Duodenal mucosa (tissue), 2 donors: ENCODE measurements around the gene CACNA2D3.

Experiments
- H3K27ac ChIP-seq: one replicate; pipeline ENCODE4 v1.7.0; 2013; ENCODE audit warnings: low read depth, low read length
- H3K27me3 ChIP-seq, 2 donors: one replicate each; pipeline ENCODE4 v1.7.0; 2013; ENCODE audit warnings: low read length in 2 of 2, control low read depth in 1 of 2; ENCODE audit not compliant: insufficient read depth in 2 of 2, control insufficient read depth in 1 of 2
- H3K36me3 ChIP-seq, 2 donors: one replicate each; pipeline ENCODE4 v1.7.0; 2013; ENCODE audit warnings: low read length in 2 of 2, control low read depth in 1 of 2; ENCODE audit not compliant: insufficient read depth in 2 of 2, control insufficient read depth in 1 of 2
- H3K4me1 ChIP-seq, 2 donors: one replicate each; pipeline ENCODE4 v1.7.0; 2013; ENCODE audit warnings: low read length in 2 of 2, control low read depth in 1 of 2; ENCODE audit not compliant: insufficient read depth in 2 of 2, control insufficient read depth in 1 of 2
- H3K4me3 ChIP-seq, 2 donors: one replicate each; pipeline ENCODE4 v1.7.0; 2013; ENCODE audit warnings: low read length in 2 of 2, low read depth in 1 of 2
- H3K9ac ChIP-seq, 2 donors: one replicate each; pipeline ENCODE4 v1.7.0; 2013; ENCODE audit warnings: low read length in 2 of 2, low read depth in 1 of 2
- H3K9me3 ChIP-seq, 2 donors: one replicate each; pipeline ENCODE4 v1.7.0; 2013; ENCODE audit warnings: low read length in 2 of 2, control low read depth in 1 of 2; ENCODE audit not compliant: control insufficient read depth in 1 of 2

The CACNA2D3 gene

DNA sequence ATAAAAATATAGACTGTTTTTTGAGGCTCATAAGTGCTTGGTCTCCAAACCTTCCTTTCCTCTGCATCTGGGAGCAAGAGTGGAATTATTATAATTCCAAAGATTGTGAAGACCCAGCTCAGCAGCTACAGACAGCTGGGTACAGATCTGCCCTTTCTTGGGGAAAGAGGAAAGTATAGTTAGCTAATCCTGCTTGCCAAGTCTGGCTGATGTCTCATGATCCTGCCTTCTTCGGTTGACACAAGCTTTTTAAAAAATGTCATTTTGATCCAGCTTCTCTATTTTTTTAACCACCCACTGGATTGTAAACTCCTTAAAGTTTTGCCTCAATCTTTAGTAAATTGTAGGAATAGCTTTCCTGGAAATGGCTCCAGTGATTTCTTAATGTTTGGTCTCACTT lies 624.4 kb downstream of the CACNA2D3 start:
- Histone ChIP-seq H3K36me3 (no peaks in the 10 kb centered on the region), H3K9ac (no peak overlapping the region), H3K27me3 (no peaks in the 10 kb centered on the region), H3K27ac (no peak overlapping the region), H3K4me3 (no peak overlapping the region), H3K4me1 (no peaks in the 10 kb centered on the region), H3K9me3 (no peaks in the 10 kb centered on the region)

DNA sequence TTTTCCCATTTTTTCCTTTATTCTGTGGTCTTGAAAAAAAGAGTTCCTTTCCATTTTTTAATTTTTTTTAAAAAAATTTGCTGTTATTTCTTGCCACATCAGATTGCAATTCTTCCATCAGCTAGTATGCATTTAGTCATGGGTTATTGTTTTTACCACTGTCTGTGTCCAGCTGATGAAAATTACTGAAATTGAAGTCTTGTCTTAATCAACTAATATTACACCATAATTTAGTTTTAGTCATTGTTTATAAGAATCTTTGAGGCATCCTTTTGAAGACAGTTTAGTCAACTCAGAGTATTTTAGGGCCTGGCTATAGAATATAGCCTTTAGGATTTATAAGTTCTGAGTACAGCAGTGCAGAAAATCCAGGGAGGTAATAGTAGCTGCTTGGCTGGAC lies 633.4 kb downstream of the CACNA2D3 start:
- no peaks in the 10 kb centered on the region for H3K27me3 ChIP-seq
- H3K9ac ChIP-seq: no peak overlapping the region
- no peak overlapping the region for H3K27ac ChIP-seq
- H3K4me1 ChIP-seq: no peaks in the 10 kb centered on the region
- H3K9me3 ChIP-seq: no peaks in the 10 kb centered on the region
- H3K36me3 ChIP-seq: no peaks in the 10 kb centered on the region
- H3K4me3 ChIP-seq: no peak overlapping the region

DNA sequence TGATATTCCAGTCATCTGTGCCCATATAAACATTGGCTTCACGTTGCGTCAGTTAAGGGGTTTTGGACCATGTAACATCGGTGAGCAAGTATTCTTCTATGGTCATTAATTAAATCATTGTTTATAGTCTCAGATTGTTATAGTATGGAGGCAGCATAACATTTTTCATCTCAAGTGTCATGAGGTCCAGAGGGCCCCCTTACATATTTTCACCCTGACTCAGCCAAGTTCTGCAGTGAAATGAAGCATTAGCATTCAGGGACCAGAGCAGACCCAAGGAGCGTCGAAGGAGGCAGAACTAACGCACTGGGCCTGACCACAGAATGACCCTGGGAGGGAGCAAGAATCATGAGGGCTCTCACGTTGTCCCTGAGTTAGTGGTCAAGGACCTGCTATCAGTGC lies 634.0 kb downstream of the CACNA2D3 start:
- H3K27ac ChIP-seq: no peak overlapping the region
- H3K4me1 ChIP-seq: no peaks in the 10 kb centered on the region
- H3K4me3 ChIP-seq: no peak overlapping the region
- H3K27me3 ChIP-seq: no peaks in the 10 kb centered on the region
- no peak overlapping the region for H3K9ac ChIP-seq
- no peaks in the 10 kb centered on the region for H3K9me3 ChIP-seq
- no peaks in the 10 kb centered on the region for H3K36me3 ChIP-seq

DNA sequence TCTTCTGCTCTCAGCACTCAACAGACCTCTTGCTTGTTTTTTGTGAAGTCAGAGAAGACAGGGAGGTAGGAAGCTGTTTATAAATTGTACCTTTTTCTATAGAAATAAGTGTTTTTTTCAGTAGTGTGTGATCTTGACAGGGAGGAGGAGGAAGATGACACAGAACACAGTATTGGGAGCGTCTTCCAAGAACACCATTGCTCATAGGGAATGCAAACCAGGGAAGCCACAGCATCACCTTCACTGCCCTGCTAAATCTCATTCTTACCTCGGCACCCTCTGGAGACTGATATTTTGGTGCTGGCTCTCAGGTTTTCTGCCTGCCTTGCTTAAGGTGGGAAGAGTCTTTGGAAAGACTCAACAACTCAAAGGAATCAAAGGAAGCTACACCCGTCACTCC lies 636.1 kb downstream of the CACNA2D3 start:
- Histone ChIP-seq H3K27ac (no peak overlapping the region), H3K9me3 (no peaks in the 10 kb centered on the region), H3K36me3 (no peaks in the 10 kb centered on the region), H3K4me1 (no peaks in the 10 kb centered on the region), H3K27me3 (no peaks in the 10 kb centered on the region), H3K9ac (no peak overlapping the region), H3K4me3 (no peak overlapping the region)

DNA sequence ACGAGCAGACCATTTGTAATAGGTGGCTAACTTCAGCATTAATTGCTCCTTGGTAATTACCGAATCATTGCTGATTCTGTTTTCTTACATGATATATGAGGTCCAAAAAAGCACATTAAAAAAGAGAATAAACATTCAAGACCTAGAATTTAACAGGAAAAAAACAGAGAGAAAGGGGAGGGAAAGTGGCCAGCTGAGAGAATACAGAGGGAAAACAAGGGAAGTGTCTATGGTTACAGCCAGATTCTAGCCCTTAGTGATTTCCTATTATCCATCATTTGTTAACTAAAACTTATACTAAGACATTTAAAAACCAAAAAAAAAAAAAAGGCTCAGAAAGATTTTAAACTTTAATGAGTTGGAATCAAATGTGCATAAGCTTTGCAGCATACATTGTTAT lies 636.8 kb downstream of the CACNA2D3 start:
- Histone ChIP-seq H3K27ac (no peak overlapping the region), H3K4me1 (no peaks in the 10 kb centered on the region), H3K27me3 (no peaks in the 10 kb centered on the region), H3K9me3 (no peaks in the 10 kb centered on the region), H3K4me3 (no peak overlapping the region), H3K9ac (no peak overlapping the region), H3K36me3 (no peaks in the 10 kb centered on the region)

DNA sequence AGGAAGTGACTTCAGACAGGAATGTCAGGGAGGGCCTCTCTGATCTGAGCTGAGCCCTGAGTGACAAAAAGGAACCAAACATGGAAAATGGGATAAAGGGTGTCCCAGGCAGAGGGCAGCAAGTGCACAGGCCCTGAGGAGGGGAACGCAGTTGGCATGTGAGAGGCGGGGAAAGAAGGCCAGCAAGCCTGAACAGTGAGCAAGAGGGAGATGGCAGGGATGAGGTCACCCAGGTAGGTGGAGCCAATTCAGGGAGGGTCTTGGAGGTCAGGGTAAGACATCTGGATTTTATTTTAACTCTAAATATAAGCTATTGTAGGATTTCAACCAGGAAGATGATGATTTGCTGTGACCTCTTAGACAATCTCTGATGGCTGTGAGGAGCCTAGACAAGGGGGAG lies 637.8 kb downstream of the CACNA2D3 start:
- no peaks in the 10 kb centered on the region for H3K4me1 ChIP-seq
- H3K27ac ChIP-seq: no peak overlapping the region
- H3K4me3 ChIP-seq: no peak overlapping the region
- no peaks in the 10 kb centered on the region for H3K27me3 ChIP-seq
- no peaks in the 10 kb centered on the region for H3K9me3 ChIP-seq
- H3K9ac ChIP-seq: no peak overlapping the region
- no peaks in the 10 kb centered on the region for H3K36me3 ChIP-seq

DNA sequence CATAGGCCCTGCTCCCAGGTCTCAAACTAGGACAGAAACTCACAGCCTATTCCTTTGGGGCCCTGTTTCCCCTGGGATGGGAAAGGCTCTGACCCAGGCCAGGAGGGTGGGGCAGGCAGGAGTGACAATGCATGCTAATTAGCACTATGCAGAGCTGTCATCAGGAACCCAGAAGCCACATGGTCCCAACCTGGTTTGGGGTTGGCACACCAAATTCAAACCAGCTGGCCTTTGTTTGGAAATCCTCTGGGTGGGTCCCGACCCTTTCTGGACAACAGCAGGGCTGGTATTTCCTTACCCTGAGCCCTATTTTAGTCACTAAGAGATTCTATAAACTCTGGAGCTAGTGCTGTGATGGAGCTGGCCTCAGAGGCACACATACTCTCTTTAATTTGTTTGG lies 639.3 kb downstream of the CACNA2D3 start:
- no peaks in the 10 kb centered on the region for H3K36me3 ChIP-seq
- H3K4me1 ChIP-seq: no peaks in the 10 kb centered on the region
- no peak overlapping the region for H3K9ac ChIP-seq
- no peaks in the 10 kb centered on the region for H3K27me3 ChIP-seq
- no peak overlapping the region for H3K4me3 ChIP-seq
- H3K9me3 ChIP-seq: no peaks in the 10 kb centered on the region
- no peak overlapping the region for H3K27ac ChIP-seq

DNA sequence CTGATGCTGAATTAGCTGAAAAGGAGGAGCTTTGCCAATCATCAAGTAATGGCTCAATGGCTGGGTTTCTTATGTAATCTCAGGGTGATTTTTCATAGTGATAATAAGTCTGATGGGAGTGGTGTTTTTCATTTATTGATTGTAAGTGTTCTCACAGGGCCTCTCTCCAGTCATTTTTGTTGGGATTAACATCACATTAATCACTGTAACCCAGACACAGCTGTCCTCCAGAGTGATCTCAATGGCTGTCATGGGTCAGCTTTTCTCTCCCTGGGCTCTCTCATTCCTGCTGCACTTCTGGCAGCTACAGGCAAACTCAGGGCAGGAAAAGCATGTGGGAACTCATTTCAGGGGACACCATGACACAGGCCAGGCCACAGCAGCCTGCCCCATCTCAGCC lies 642.6 kb downstream of the CACNA2D3 start:
- Histone ChIP-seq H3K4me3 (no peak overlapping the region), H3K9ac (no peak overlapping the region), H3K4me1 (no peaks in the 10 kb centered on the region), H3K27me3 (no peaks in the 10 kb centered on the region), H3K9me3 (no peaks in the 10 kb centered on the region), H3K27ac (no peak overlapping the region), H3K36me3 (no peaks in the 10 kb centered on the region)

DNA sequence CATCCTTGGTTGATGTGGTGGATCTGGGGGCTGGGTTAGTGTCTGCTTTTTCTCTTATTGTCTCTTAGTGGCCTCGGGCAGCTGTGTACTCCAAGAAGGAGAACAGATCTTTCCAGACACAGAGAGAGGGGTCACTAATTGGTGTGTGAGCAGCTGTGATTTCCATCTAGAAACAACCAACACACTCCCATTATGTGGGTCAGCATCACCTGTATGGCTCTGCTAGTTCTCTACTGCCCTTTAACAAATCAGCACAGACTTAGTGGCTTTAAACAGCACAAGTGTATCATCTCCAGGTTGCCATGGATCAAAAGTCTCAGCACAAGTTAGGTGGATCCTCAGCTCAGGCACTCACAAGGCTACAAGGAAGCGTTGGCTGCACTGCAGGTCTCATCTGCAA lies 648.7 kb downstream of the CACNA2D3 start:
- Histone ChIP-seq H3K4me3 (no peak overlapping the region), H3K27ac (no peak overlapping the region), H3K9me3 (no peaks in the 10 kb centered on the region), H3K9ac (no peak overlapping the region), H3K36me3 (no peaks in the 10 kb centered on the region), H3K4me1 (no peaks in the 10 kb centered on the region), H3K27me3 (no peaks in the 10 kb centered on the region)

DNA sequence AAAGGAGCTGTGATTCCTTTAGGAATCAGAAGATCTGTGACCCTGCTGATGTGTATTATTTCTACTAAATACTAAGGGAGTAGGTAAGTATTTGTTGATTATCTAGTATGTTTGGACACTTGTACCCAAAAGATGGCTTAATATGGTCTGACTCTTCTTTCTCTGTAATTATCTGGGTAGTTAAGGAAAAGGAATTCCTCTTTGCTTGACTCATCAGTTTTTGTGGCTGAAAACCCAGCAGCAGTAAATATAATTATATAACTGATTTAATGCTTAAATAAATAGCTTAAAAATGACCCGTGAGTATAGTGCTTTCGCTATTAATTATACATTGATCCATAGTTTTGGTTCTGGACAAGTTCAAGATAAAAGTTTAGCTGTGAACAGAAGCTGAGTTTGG lies 649.7 kb downstream of the CACNA2D3 start:
- H3K36me3 ChIP-seq: no peaks in the 10 kb centered on the region
- H3K27me3 ChIP-seq: no peaks in the 10 kb centered on the region
- no peak overlapping the region for H3K27ac ChIP-seq
- no peak overlapping the region for H3K4me3 ChIP-seq
- H3K4me1 ChIP-seq: no peaks in the 10 kb centered on the region
- no peaks in the 10 kb centered on the region for H3K9me3 ChIP-seq
- no peak overlapping the region for H3K9ac ChIP-seq

DNA sequence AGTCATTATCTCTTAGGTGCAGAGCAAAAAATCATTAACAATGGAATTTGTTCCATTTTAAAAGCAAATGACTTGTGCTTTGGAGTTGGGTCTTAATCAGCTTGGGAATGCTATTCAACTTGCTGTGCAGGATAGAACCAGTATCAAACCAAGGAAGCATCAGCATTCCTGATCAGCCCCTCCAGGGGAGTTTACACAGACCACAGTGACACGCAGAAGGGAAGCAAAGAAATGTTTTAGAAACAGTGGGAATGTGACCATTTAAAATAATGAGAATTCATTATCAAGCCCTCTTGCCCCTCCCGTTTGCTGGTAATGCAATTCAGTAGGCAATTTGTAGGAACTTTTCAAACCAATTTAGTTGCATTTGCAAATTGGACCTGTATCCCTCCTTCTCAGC lies 650.4 kb downstream of the CACNA2D3 start:
- no peaks in the 10 kb centered on the region for H3K4me1 ChIP-seq
- no peaks in the 10 kb centered on the region for H3K9me3 ChIP-seq
- no peaks in the 10 kb centered on the region for H3K36me3 ChIP-seq
- no peak overlapping the region for H3K27ac ChIP-seq
- H3K9ac ChIP-seq: no peak overlapping the region
- no peak overlapping the region for H3K4me3 ChIP-seq
- no peaks in the 10 kb centered on the region for H3K27me3 ChIP-seq
